ENCODE results near the gene HEG1.

HEG1 gene

DNA sequence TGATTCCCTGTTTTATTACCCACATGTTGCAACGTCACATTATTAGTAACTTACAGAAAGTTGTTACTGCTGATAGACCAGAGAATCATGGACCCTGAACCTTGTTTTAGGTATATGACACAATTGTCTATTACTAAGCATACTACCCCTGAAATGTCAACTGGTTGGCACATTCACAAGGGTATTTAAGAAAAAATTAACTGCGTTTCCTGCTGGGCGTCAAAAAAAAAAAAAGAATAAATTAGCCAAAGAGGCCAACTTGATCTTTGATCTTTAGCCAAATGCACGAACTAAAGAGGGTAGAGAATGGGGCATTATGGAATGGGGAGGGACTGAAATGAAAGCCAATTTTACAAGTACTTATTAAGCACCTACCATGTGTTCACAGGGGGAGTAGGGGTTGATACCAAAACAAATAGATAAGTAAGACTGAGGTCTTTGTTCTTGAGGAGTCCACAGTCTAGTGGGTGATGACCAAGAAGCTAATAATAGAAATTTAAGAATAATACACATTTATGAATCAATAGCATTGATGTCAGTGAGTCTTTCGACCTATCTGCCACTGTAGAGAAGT lies 103.4 kb downstream of the HEG1 start:
- no peak for DNase-seq (ENCODE audit: low spot score)

DNA sequence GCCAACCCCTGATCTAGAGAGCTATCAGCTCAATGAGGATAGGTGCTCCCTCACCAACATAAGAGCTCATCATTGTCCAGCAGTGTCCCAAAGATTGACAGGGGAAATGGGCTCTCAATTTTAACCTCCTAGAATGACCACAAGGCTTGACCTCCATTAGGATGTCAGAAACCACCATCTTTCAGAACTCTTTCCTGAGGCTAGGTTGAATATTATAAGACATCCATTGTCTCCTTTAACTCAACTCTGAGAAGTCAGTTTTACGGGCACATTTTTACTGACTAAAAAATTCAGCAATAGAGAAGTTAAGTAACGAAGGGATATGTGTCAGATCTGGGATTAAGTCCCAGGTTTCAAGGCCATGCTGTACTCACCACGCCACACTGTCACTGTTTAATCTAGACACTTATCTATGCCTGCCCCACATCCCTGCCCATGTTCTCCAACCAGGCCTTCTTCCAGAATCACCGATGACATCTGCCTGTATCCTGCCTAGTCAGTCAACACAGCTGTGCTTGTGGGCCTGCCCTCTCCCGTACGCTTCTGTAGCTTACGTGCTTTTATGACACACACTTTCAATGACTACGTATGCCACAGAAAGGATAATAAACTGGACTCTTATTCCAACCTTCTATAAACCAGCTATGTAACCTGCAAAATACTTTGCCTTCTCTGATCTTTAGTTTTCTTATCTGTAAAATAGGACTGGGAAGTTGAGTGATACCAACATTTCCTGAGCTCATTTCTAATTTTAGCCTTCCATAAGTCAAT lies 104.1 kb downstream of the HEG1 start:
- DNase-seq (ENCODE audit: low spot score): no peak

- DNase-seq (ENCODE audit: low spot score): no peak
These were observed 105.8 kb downstream of the HEG1 start for GRCh38 chr3:124950026-124950425.

DNA sequence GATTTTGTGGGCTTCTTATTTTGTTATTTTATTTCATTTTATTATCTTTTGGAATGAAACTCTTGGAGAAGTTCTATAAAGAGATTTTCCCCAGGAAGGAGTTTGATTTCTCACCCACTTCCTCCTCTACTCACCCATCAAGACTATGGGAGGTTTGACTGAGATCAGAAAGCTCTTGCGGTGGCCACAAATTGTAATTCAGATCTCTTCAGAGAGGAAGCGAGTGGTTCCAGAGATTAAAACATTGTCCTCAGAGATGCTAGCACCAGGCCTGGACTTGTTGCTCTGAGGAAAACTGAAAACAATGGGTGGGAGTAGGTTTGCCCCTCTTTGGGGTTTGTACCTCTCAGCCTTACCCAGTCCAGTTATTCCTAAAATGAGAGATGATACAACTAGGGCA lies 113.2 kb downstream of the HEG1 start:
- no peak for DNase-seq (ENCODE audit: low spot score)

DNA sequence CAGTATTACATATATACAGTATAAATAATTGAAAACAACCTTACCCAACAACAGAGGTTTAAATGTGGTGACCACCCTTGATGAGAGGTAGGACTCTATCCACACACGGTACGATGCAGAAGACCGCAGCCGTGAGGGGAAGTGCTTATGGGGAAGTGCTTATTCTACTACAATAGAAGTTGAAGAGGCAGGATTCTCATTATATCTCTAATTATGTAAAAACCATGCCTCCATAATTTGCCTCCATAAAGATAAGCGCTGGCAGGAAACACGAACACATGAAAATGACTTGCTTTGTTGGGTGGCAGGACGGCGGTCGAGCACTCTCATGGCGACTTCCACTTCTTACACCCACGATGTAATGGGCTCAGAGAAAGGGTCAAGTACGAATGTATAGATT lies 114.0 kb downstream of the HEG1 start:
- no peak for DNase-seq (ENCODE audit: low spot score)

DNA sequence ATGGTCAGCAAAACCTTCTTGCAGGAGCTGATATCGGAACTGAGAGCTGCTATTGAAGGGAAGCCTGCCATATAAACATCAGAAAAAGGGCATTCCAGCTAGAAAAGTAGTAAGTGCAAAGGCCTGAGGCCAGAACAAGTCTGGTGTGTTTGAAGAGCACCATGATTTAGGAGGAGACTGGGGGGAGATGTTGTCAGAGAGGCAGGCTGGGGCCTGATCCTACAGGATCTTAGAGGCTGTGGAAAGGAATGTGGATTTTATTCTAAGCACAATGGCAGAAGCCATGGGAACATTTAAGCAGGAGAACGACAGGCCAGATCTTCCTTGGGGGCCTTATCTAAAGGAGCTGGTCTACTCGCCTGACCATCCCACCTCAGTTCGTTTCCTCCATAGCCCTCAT lies 116.1 kb downstream of the HEG1 start:
- no peak for DNase-seq (ENCODE audit: low spot score)

- DNase-seq (ENCODE audit: low spot score): no peak
These were observed 116.9 kb downstream of the HEG1 start for GRCh38 chr3:124938896-124939295.

GRCh38 chr3:124937049-124937448 lies 118.7 kb downstream of the HEG1 start:
- DNase-seq (ENCODE audit: low spot score): no peak

DNA sequence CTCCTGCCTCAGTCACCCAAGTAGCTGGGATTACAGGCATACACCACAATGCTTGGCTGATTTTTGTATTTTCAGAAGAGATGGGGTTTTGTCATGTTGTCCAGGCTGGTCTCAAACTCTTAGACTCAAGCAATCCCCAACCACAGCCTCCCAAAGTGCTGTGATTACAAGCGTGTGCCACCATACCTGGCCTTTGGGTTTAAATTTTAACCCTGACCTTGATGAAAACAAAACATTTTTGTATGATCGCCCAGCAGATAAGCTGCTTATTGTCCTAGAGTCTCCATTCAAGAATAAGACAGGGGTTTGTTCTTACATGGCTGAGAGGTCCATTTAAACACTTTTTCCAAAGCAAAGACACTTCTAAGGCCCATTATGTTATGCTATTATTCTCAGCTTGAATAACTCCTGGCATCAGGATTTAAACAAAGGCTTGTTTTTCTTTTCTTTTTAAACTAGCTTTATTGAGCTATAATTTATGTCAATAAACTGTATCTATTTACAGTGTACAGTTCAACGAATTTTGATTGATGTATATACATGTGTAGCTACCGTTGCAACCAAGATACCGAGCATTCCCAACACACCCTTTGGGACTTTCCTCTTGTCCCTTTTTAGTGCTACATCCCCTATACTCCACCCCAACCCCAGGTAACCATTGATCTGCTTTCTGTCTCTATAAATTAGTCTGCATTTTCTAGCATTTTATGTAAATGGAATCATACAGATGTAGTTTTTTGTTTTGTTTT lies 119.8 kb downstream of the HEG1 start:
- no peak for DNase-seq (ENCODE audit: low spot score)

DNA sequence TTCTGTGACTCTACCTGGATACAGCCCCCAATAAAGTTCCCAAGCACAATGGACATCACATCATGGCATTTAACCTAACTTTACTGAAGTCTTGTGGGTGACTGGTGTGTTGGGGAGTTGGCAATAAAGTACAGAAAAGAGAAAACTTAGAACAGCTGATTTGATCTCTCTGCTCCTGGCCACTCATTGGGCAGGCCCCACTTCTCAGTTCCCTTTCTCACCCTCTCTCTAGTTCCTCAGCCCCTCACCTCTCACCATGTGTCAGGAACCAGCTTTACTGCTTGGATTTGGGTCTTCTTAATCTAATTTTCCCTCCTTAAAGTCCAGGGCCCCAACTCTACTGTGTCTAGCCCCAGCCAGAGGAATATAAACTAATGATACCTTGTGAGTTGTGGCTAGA lies 120.5 kb downstream of the HEG1 start:
- no peak for DNase-seq (ENCODE audit: low spot score)

DNA sequence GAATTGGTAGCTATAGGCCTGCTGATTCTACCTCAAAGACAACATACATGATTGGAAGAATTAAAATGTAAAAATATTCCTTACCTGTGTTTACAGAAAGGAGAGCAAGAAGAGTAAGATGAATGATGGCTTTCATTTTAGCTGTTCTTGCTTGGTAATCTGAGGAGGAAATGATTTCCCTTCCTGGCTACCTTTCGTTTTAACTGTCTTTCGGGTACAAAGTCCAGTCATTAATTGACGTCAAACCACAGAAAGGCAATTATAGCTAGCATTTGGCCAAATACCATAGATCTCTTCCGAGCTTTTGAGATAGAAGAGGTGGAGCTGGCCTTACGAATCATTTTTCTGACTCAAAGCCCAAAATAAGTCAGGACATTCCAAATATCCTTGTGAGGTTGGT lies 121.2 kb downstream of the HEG1 start, which contains the start of gene MUC13:
Gene MUC13, minus strand, starts transcription at position 175 of the 400 bp plus-strand sequence. Its CDS starts 39 bp downstream, at position 136.
- no peak for DNase-seq (ENCODE audit: low spot score)

- DNase-seq (ENCODE audit: low spot score): peak; percentile 58
These were observed 127.2 kb downstream of the HEG1 start for GRCh38 chr3:124928333-124929202.

DNA sequence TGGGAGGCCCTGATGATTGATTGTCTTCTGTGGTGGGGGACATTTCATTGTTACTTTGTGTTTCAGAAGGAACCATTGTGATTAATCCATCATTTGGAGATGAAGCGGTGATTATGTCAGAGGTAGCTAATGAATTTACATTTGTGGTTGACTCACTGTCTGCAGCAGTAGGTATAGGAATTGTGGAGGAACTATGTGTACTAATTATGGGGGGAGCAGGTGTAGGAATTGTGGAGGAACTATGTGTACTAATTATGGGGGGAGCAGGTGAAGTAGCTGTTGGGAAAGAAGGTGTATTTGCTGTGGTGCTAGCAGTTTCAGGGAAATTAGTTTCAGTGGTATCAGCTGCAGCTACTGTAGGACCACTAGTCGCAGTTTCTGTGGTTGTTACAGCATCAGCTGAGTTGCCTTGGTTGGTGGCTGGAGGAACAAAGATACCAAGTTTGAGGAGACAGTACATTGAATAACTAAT lies 128.2 kb downstream of the HEG1 start:
- DNase-seq (ENCODE audit: low spot score): no peak

GRCh38 chr3:124926426-124927101 lies 129.2 kb downstream of the HEG1 start:
- DNase-seq (ENCODE audit: low spot score): no peak

DNA sequence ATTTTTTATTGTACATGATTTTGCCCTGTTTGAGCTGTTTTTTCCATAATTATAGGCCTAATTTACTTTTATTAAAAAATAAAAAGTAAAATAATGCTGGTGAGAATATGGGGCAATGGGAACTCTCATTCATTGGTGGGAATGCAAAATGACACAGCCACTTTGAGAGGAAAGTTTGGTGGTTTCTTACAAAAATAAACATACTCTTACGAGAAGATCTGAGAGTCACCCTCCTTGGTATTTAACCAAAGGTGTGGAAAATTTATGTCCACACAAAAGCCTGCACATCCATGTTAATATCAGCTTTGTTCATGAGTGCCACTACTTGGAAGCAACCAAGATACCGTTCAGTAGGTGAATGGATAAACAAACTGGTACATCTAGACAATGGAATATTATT lies 131.1 kb downstream of the HEG1 start:
- DNase-seq (ENCODE audit: low spot score): no peak

GRCh38 chr3:124923833-124924232 lies 132.0 kb downstream of the HEG1 start:
- DNase-seq (ENCODE audit: low spot score): no peak

DNA sequence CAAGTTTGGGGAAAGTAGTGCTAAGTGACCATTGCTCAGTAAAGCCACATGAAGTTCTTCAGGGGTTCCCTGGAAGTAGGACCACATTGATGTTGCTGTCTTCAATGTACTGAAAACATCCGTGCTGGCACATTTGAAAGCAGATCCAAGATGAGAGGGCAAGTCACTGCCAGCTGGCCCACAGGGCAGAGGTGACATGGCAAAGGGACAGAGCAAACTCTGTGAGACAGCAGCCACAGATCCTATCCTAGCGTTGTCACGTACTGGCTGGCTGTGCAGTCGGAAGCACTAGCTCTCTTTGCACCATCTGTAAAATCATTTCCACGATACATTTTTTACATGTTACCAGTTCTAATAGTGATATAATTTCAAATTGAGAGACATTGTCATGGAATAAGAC lies 135.1 kb downstream of the HEG1 start:
- no peak for DNase-seq (ENCODE audit: low spot score)

DNA sequence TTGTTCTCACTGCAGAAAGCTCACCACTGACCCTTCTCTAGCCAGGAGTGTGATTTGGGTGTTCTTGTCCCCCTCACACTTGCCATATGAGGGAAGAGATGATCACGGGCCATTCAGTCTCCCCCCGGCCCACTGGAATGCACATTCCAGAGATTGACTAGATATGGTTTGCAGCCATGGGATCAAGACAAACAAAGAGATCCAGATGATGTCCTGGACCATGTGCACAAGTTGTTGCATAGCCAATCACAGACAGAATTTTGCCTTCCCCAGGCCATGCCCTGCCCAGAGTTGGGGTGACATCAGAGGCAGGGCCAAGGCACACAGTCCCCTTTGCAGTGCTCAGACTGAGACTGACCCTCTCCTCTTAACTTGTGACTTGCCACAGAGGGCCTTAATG lies 136.0 kb downstream of the HEG1 start:
- no peak for DNase-seq (ENCODE audit: low spot score)

DNA sequence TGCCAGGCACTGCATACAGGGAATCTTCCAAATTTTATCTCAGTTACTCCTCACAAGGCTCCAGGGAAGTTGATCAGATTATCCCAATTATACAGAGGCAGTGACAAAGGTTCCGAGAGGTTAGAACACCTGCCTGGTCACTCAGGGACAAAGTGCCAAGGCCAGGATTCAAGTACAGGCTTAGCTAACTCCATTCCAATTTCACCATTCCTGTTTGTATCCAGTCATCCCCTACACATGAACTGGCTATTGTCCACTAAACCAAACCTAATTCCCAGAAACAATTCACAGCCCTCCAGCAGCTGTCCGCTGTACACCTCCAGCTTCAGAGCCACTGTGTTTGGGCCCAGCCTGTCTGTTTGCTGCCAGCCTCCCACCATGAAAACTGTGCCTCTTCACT lies 137.3 kb downstream of the HEG1 start:
- DNase-seq (ENCODE audit: low spot score): no peak

- no peak for DNase-seq (ENCODE audit: low spot score)
These were observed 138.9 kb downstream of the HEG1 start for GRCh38 chr3:124916837-124917409.
